HepG2 (cell line): ENCODE data around the gene PSMC3IP. TPM values are rescaled to one million over a fixed set of nuclear protein-coding genes. Genes with fewer than 3 reads are reported as not detected.

Experiments
- BCL3 ChIP-seq: sonication (generic); formaldehyde crosslinking; IDR thresholded peaks from 2 replicates; pipeline ENCODE4 v1.5.1; 2020; ENCODE audit warnings: mild to moderate bottlenecking, missing genetic modification reagents, moderate library complexity
- CBX5 ChIP-seq: sonication (generic); formaldehyde crosslinking; IDR thresholded peaks from 2 replicates; pipeline ENCODE4 v1.4.0; 2020; ENCODE audit warnings: missing genetic modification reagents, borderline replicate concordance
- CHD4 ChIP-seq: fragments of 200-600 bp; sonication (generic); IDR thresholded peaks from 2 replicates; pipeline ENCODE4 v1.7.0; 2017; ENCODE audit warnings: mild to moderate bottlenecking, low read length, borderline replicate concordance
- GATAD2A ChIP-seq: IDR thresholded peaks from 2 replicates; pipeline ENCODE4 v1.6.1; 2016
- KDM5A ChIP-seq: fragments of 200-600 bp; sonication (generic); IDR thresholded peaks from 2 replicates; pipeline ENCODE4 v1.7.0; 2018; ENCODE audit warnings: antibody characterized with exemption, mild to moderate bottlenecking, low read length, borderline replicate concordance
- SOX6 ChIP-seq, 2 experiments: fragments of 450-650 bp in 1 of 2; sonication (generic) in 1 of 2; formaldehyde crosslinking in 1 of 2; IDR thresholded peaks; 2 replicates each; pipeline versions ENCODE4 v1.4.0 to v1.6.1; 2017 to 2020; ENCODE audit warnings: antibody characterized with exemption in 1 of 2, mild to moderate bottlenecking in 1 of 2, missing genetic modification reagents in 1 of 2
- TBX2 ChIP-seq: sonication (generic); formaldehyde crosslinking; IDR thresholded peaks from 2 replicates; pipeline ENCODE4 v1.5.0; 2020; ENCODE audit warnings: missing genetic modification reagents, mild to moderate bottlenecking, borderline replicate concordance
- U2AF2 ChIP-seq: fragments of 200-400 bp; formaldehyde crosslinking; IDR thresholded peaks from 2 replicates; pipeline ENCODE4 v1.6.1; 2017; ENCODE audit warnings: low read depth, mild to moderate bottlenecking, low read length
- ZBTB7A ChIP-seq: sonication (generic); formaldehyde crosslinking; IDR thresholded peaks from 2 replicates; pipeline ENCODE4 v1.8.0; 2022; ENCODE audit warnings: mild to moderate bottlenecking, missing genetic modification reagents
- ZNF251 ChIP-seq: sonication (generic); formaldehyde crosslinking; IDR thresholded peaks from 2 replicates; pipeline ENCODE4 v1.9.0; 2021; ENCODE audit warnings: mild to moderate bottlenecking, missing genetic modification reagents
- ZNF816 ChIP-seq: sonication (generic); formaldehyde crosslinking; IDR thresholded peaks from 2 replicates; pipeline ENCODE4 v1.8.0; 2022; ENCODE audit warnings: missing genetic modification reagents, mild to moderate bottlenecking, borderline replicate concordance
- ZNF83 ChIP-seq: sonication (generic); formaldehyde crosslinking; IDR thresholded peaks from 2 replicates; pipeline ENCODE4 v1.4.0; 2020; ENCODE audit warnings: missing genetic modification reagents, mild to moderate bottlenecking, borderline replicate concordance
- ZSCAN22 ChIP-seq: sonication (generic); formaldehyde crosslinking; IDR thresholded peaks from 2 replicates; pipeline ENCODE4 v1.4.0; 2020; ENCODE audit warnings: mild to moderate bottlenecking, missing genetic modification reagents
- ZSCAN29 ChIP-seq: sonication (generic); formaldehyde crosslinking; conservative IDR thresholded peaks from 2 replicates; pipeline ENCODE4 v1.4.0; 2020; ENCODE audit warnings: mild to moderate bottlenecking, missing genetic modification reagents
- polyA plus RNA-seq, 8 experiments: library from polyadenylated mRNA; depleted of rRNA in 3 of 8; stranded (reverse) in 7 of 8; unstranded in 1 of 8; fragments of >200 nt; fragmentation: Illumina TruSeq in 4 of 8; extraction: Trizol in 4 of 8; gene quantifications; 2 replicates each; pipeline versions ENCODE4 v1.2.1 to v1.2.3, GENCODE V29; 2011 to 2016; ENCODE audit warnings: low read depth in 4 of 8, missing spikeins in 1 of 8, mixed read lengths in 1 of 8; ENCODE audit not compliant: insufficient read depth in 1 of 8
- total RNA-seq, 5 experiments: library from RNA; depleted of rRNA; stranded (reverse); fragments of >200 nt; fragmentation: Illumina TruSeq; extraction: Trizol; gene quantifications; 2 replicates each; pipeline ENCODE4 v1.2.3, GENCODE V29; 2016; ENCODE audit warnings: low read depth in 1 of 5
- TF ChIP-seq, protein P1 (sequence below): sonication (generic); formaldehyde crosslinking; IDR thresholded peaks from 2 replicates; pipeline ENCODE4 v1.5.0; 2020; ENCODE audit warnings: mild to moderate bottlenecking, missing genetic modification reagents
- TF ChIP-seq, protein P2 (sequence below): sonication (generic); formaldehyde crosslinking; IDR thresholded peaks from 2 replicates; pipeline ENCODE4 v1.5.1; 2020; ENCODE audit warnings: missing genetic modification reagents, mild to moderate bottlenecking, borderline replicate concordance
- TF ChIP-seq, protein P3 (sequence below): sonication (generic); formaldehyde crosslinking; conservative IDR thresholded peaks from 2 replicates; pipeline ENCODE4 v1.4.0; 2020; ENCODE audit warnings: missing genetic modification reagents
- TF ChIP-seq, protein P4 (sequence below): sonication (generic); formaldehyde crosslinking; IDR thresholded peaks from 2 replicates; pipeline ENCODE4 v1.4.0; 2020; ENCODE audit warnings: missing genetic modification reagents

The PSMC3IP gene
- total and polyA plus RNA-seq, 2 of the 13 experiments (the other 11 are each of a cell fraction or from before 2014, with no cell fraction given), result 6.5 to 22.4 TPM

DNA sequence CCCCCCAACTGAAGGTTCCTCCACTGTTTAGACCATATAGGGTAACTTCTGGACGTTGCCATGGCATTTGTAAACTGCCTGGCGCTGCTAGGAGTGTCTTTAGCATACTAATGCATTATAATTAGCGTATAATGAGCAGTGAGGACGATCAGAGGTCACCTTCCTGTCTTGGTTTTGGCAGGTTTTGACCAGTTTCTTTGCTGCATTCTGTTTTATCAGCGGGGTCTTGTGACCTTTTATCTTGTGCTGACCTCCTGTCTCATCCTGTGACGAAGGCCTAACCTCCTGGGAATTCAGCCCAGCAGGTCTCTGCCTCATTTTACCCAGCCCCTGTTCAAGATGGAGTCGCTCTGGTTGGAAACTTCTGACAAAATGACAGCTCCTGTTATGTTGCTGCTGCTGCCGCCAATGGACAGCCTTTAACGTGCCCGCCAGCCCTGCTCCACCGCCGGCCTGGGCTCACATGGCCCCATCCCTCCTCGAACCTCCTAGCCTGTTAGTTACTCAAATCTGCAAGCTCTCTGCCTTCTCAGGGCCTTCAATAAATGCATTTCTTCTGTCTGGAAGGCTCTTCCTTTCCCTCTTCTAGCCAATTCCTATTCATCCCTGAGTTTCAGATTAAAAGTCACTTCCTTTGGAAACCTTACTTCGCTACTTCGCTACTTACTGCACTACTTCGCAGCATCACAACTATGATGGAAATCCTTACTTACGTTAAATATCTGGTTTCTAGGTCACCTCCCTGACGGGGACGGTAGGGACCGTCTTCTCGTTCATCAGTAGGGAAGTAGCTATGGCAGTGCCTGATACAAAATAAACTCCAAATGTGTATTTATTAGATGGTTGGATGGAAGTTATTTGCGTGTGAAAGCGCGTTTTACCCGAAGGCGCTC lies 42.1 kb downstream of the PSMC3IP start (continued):
- TF ChIP-seq, protein P1, sequence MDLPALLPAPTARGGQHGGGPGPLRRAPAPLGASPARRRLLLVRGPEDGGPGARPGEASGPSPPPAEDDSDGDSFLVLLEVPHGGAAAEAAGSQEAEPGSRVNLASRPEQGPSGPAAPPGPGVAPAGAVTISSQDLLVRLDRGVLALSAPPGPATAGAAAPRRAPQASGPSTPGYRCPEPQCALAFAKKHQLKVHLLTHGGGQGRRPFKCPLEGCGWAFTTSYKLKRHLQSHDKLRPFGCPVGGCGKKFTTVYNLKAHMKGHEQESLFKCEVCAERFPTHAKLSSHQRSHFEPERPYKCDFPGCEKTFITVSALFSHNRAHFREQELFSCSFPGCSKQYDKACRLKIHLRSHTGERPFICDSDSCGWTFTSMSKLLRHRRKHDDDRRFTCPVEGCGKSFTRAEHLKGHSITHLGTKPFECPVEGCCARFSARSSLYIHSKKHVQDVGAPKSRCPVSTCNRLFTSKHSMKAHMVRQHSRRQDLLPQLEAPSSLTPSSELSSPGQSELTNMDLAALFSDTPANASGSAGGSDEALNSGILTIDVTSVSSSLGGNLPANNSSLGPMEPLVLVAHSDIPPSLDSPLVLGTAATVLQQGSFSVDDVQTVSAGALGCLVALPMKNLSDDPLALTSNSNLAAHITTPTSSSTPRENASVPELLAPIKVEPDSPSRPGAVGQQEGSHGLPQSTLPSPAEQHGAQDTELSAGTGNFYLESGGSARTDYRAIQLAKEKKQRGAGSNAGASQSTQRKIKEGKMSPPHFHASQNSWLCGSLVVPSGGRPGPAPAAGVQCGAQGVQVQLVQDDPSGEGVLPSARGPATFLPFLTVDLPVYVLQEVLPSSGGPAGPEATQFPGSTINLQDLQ (CRISPR knock-in tag), result no peak
- TF ChIP-seq KDM5A (peak; percentile 47; the same call in 1 of the 2 replicates), U2AF2 (no peak), ZNF816 (CRISPR knock-in tag) (0 out of 2 replicates have a peak, but pooled peaks have one; percentile 70), TBX2 (CRISPR knock-in tag) (0 out of 2 replicates have a peak, but pooled peaks have one; percentile 3), GATAD2A (no peak), BCL3 (CRISPR knock-in tag) (no peak), ZNF83 (0 out of 2 replicates have a peak, but pooled peaks have one; percentile 18), ZSCAN22 (no peak), ZSCAN29 (CRISPR knock-in tag) (0 out of 2 replicates have a peak, but pooled peaks have one; percentile 44), CBX5 (CRISPR knock-in tag) (0 out of 2 replicates have a peak, but pooled peaks have one; percentile 13), ZNF251 (CRISPR knock-in tag) (no peak), SOX6 (IDR thresholded peaks at IDR 0.05) (no peak), SOX6 (CRISPR knock-in tag; IDR thresholded peaks at IDR 0.05) (no peak), ZBTB7A (CRISPR knock-in tag) (no peak; the same call in 1 of the 2 replicates), CHD4 (peak; percentile 22; the same call in 1 of the 2 replicates)
- TF ChIP-seq, protein P2, sequence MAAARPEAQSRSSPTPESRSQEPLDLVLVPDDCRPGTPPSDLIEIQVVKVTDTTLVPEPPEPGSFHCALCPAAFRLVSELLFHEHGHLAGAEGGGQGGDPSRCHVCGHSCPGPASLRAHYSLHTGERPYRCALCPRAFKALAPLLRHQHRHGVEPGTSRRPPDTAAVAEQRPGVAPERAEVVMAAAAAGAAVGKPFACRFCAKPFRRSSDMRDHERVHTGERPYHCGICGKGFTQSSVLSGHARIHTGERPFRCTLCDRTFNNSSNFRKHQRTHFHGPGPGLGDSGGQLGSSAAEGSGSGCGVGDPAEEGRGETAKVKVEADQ, result no peak
- TF ChIP-seq, protein P3, sequence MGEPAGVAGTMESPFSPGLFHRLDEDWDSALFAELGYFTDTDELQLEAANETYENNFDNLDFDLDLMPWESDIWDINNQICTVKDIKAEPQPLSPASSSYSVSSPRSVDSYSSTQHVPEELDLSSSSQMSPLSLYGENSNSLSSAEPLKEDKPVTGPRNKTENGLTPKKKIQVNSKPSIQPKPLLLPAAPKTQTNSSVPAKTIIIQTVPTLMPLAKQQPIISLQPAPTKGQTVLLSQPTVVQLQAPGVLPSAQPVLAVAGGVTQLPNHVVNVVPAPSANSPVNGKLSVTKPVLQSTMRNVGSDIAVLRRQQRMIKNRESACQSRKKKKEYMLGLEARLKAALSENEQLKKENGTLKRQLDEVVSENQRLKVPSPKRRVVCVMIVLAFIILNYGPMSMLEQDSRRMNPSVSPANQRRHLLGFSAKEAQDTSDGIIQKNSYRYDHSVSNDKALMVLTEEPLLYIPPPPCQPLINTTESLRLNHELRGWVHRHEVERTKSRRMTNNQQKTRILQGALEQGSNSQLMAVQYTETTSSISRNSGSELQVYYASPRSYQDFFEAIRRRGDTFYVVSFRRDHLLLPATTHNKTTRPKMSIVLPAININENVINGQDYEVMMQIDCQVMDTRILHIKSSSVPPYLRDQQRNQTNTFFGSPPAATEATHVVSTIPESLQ (CRISPR knock-in tag), result no peak
- TF ChIP-seq, protein P4, sequence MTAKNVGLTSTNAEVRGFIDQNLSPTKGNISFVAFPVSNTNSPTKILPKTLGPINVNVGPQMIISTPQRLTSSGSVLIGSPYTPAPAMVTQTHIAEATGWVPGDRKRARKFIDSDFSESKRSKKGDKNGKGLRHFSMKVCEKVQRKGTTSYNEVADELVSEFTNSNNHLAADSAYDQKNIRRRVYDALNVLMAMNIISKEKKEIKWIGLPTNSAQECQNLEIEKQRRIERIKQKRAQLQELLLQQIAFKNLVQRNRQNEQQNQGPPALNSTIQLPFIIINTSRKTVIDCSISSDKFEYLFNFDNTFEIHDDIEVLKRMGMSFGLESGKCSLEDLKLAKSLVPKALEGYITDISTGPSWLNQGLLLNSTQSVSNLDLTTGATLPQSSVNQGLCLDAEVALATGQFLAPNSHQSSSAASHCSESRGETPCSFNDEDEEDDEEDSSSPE (CRISPR knock-in tag), result no peak
